Stimulated activated CD8-positive, alpha-beta memory T cell treated with anti-CD3 and anti-CD28 coated beads, Interleukin-12 subunit alpha, Interleukin-12 subunit beta, amount 100 ng/mL, for 4 hours (primary cell): ENCODE data around the gene GLDN.

ENCODE experiments used
- DNase-seq: peaks from one replicate; pipeline ENCODE4 v3.0.0-alpha.2; 2020; ENCODE audit warnings: low read depth

Gene GLDN

GRCh38 chr15:51356983-51357382 lies 15.5 kb downstream of the GLDN start:
- DNase-seq: no peak

- DNase-seq: no peak
These were observed 18.5 kb downstream of the GLDN start for GRCh38 chr15:51359981-51360380.

GRCh38 chr15:51363383-51363782 lies 21.9 kb downstream of the GLDN start:
- DNase-seq: no peak

GRCh38 chr15:51365417-51365816 lies 24.0 kb downstream of the GLDN start:
- DNase-seq: no peak

- DNase-seq: no peak
These were observed 24.6 kb downstream of the GLDN start for GRCh38 chr15:51366071-51366470.

- no peak for DNase-seq
These were observed 25.5 kb downstream of the GLDN start for GRCh38 chr15:51366920-51367319.

GRCh38 chr15:51367322-51367976 lies 26.0 kb downstream of the GLDN start:
- no peak for DNase-seq

GRCh38 chr15:51368307-51368706 lies 26.9 kb downstream of the GLDN start:
- no peak for DNase-seq

GRCh38 chr15:51368751-51369450 lies 27.4 kb downstream of the GLDN start:
- no peak for DNase-seq

- DNase-seq: no peak
These were observed 28.0 kb downstream of the GLDN start for GRCh38 chr15:51369451-51369761.

GRCh38 chr15:51371266-51371665 lies 29.8 kb downstream of the GLDN start:
- DNase-seq: no peak

- DNase-seq: no peak
These were observed 32.7 kb downstream of the GLDN start for GRCh38 chr15:51374131-51374530.

- DNase-seq: no peak
These were observed 34.6 kb downstream of the GLDN start for GRCh38 chr15:51375966-51376640.

- no peak for DNase-seq
These were observed 35.8 kb downstream of the GLDN start for GRCh38 chr15:51377038-51377786.

GRCh38 chr15:51378406-51378805 lies 37.0 kb downstream of the GLDN start:
- DNase-seq: no peak

GRCh38 chr15:51379390-51379789 lies 37.9 kb downstream of the GLDN start:
- no peak for DNase-seq

GRCh38 chr15:51380999-51381806 lies 39.7 kb downstream of the GLDN start:
- DNase-seq: peak; percentile 1

- DNase-seq: no peak
These were observed 41.3 kb downstream of the GLDN start for GRCh38 chr15:51382787-51383186.

GRCh38 chr15:51386029-51386428 lies 44.6 kb downstream of the GLDN start:
- no peak for DNase-seq

- no peak for DNase-seq
These were observed 45.0 kb downstream of the GLDN start for GRCh38 chr15:51386486-51386885.

GRCh38 chr15:51386960-51387698 lies 45.7 kb downstream of the GLDN start:
- no peak for DNase-seq
